Neural crest cell (in vitro differentiated cells): ENCODE data around the gene RSPH4A. TPM values are rescaled to one million over a fixed set of nuclear protein-coding genes. Genes with fewer than 3 reads are reported as not detected.

Experiments used
- DNase-seq: peaks from one replicate; pipeline ENCODE4 v3.0.0; 2021; ENCODE audit warnings: low read depth, mixed read lengths, low spot score
- H3K27ac Mint-ChIP-seq: one replicate; pipeline ENCODE4 v1.8.0; 2021; ENCODE audit warnings: mild to moderate bottlenecking, mixed read lengths; ENCODE audit not compliant: unreplicated experiment
- H3K27me3 Mint-ChIP-seq: 2 replicates; pipeline ENCODE4 v1.8.0; 2021; ENCODE audit warnings: low read depth, mild to moderate bottlenecking, mixed read lengths
- H3K36me3 Mint-ChIP-seq: 2 replicates; pipeline ENCODE4 v1.8.0; 2021; ENCODE audit warnings: low read depth, mild to moderate bottlenecking, mixed read lengths
- H3K4me1 Mint-ChIP-seq: 2 replicates; pipeline ENCODE4 v1.8.0; 2021; ENCODE audit warnings: mixed read lengths
- H3K4me3 Mint-ChIP-seq: one replicate; pipeline ENCODE4 v1.8.0; 2021; ENCODE audit warnings: mild to moderate bottlenecking, mixed read lengths
- H3K9me3 Mint-ChIP-seq: 2 replicates; pipeline ENCODE4 v1.8.0; 2021; ENCODE audit warnings: mixed read lengths
- long read RNA-seq: library from polyadenylated mRNA; unstranded; transcript quantifications from one replicate; pipeline ENCODE4 v2.0.0, GENCODE V29; 2020
- total RNA-seq: library from RNA; stranded (reverse); gene quantifications from 2 replicates; pipeline ENCODE4 v1.2.1, GENCODE V29; 2021
- TF ChIP-seq, protein P1 (sequence below): fragments of 200-600 bp; sonication (generic); conservative IDR thresholded peaks from 2 replicates; pipeline ENCODE4 v1.5.0; 2021; ENCODE audit warnings: antibody characterized with exemption, mild to moderate bottlenecking

RSPH4A gene
- total RNA-seq = 2.2 and 2.4 TPM in 2 replicates
- long read RNA-seq, partial matches to known transcripts = 5 of 12 reads
- long read RNA-seq, other reads (novel, unspliced or antisense) = 6 of 12 reads

GRCh38 chr6:116615937-116616736, at the start of gene RSPH4A:
Gene RSPH4A (plus strand): TSS chr6:116616479. CDS start chr6:116616624, 145 bp downstream.
- Mint-ChIP-seq H3K36me3 (peaks cover 3% of the 10 kb centered on the region), H3K4me1 (peaks cover 21% of the 10 kb centered on the region), H3K4me3 (peak within 1 kb of the TSS; percentile 95), H3K9me3 (no peaks in the 10 kb centered on the region), H3K27ac (peak within 1 kb of the TSS; percentile 100), H3K27me3 (peaks cover 30% of the 10 kb centered on the region)
- peak; percentile 75 for DNase-seq
- TF ChIP-seq, protein P1, sequence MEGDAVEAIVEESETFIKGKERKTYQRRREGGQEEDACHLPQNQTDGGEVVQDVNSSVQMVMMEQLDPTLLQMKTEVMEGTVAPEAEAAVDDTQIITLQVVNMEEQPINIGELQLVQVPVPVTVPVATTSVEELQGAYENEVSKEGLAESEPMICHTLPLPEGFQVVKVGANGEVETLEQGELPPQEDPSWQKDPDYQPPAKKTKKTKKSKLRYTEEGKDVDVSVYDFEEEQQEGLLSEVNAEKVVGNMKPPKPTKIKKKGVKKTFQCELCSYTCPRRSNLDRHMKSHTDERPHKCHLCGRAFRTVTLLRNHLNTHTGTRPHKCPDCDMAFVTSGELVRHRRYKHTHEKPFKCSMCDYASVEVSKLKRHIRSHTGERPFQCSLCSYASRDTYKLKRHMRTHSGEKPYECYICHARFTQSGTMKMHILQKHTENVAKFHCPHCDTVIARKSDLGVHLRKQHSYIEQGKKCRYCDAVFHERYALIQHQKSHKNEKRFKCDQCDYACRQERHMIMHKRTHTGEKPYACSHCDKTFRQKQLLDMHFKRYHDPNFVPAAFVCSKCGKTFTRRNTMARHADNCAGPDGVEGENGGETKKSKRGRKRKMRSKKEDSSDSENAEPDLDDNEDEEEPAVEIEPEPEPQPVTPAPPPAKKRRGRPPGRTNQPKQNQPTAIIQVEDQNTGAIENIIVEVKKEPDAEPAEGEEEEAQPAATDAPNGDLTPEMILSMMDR = no peak

DNA sequence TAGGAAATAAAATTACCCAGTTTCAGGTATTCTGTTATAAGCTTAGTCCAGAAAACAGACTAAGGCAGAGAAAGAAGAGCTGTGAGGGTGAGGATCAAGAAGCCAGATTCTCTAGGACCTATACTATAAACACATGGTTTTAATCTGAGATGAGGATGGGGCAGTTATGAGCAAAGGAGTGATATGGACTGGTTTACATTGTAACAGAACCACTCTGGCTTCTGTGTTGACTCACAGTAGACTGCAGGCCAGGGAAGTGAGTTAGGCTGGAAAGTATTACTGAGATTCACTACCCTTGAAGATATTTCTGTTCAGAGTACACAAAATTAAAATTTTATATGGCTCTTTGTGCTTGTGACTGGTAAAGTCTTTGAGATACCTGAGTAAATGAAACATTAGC, 48.2 kb upstream of the RSPH4A start:
- Mint-ChIP-seq H3K4me3 (peak overlapping the region; percentile 59), H3K36me3 (no peaks in the 10 kb centered on the region), H3K27me3 (peaks cover 22% of the 10 kb centered on the region), H3K4me1 (peaks cover 24% of the 10 kb centered on the region), H3K9me3 (no peaks in the 10 kb centered on the region), H3K27ac (no peak overlapping the region)
- TF ChIP-seq, protein P1 = no peak
- DNase-seq = no peak

GRCh38 chr6:116568821-116569755, 47.2 kb upstream of the RSPH4A start:
- Mint-ChIP-seq H3K27me3 (peaks cover 22% of the 10 kb centered on the region), H3K9me3 (no peaks in the 10 kb centered on the region), H3K27ac (no peak overlapping the region), H3K36me3 (no peaks in the 10 kb centered on the region), H3K4me1 (peaks cover 32% of the 10 kb centered on the region), H3K4me3 (peak overlapping the region; percentile 67)
- TF ChIP-seq, protein P1 = no peak
- no peak for DNase-seq

GRCh38 chr6:116570856-116571682, 45.2 kb upstream of the RSPH4A start, which contains the start of gene RWDD1:
Gene RWDD1 (plus strand): TSS chr6:116571504. CDS start chr6:116571583, 79 bp downstream.
- peaks cover 34% of the 10 kb centered on the region for H3K4me1 Mint-ChIP-seq
- no peaks in the 10 kb centered on the region for H3K9me3 Mint-ChIP-seq
- peaks cover 16% of the 10 kb centered on the region for H3K27me3 Mint-ChIP-seq
- H3K36me3 Mint-ChIP-seq = no peaks in the 10 kb centered on the region
- TF ChIP-seq, protein P1 = no peak
- peak within 1 kb of the TSS; percentile 100 for H3K4me3 Mint-ChIP-seq
- DNase-seq = peak; percentile 96
- H3K27ac Mint-ChIP-seq = peak within 1 kb of the TSS; percentile 98

- Mint-ChIP-seq H3K27ac (peak overlapping the region; percentile 96), H3K36me3 (no peaks in the 10 kb centered on the region), H3K4me3 (peak overlapping the region; percentile 100), H3K27me3 (peaks cover 12% of the 10 kb centered on the region), H3K9me3 (no peaks in the 10 kb centered on the region), H3K4me1 (peaks cover 34% of the 10 kb centered on the region)
- DNase-seq = no peak
- TF ChIP-seq, protein P1 = no peak
Observed at GRCh38 chr6:116571683-116572000, 44.6 kb upstream of the RSPH4A start.
